Measurements from ENCODE around the gene STRIP2. TPM values are rescaled to one million over a fixed set of nuclear protein-coding genes. Genes with fewer than 3 reads are reported as not detected.

STRIP2 gene
- total RNA-seq, 3 donors from 2014 or later (not counting 1 experiment from before 2014, with no cell fraction given) = 1.7 to 2.3 (median 2.1) TPM

- H3K4me1 Mint-ChIP-seq = no peaks in the 10 kb centered on the region
- H3K9me3 Mint-ChIP-seq = no peaks in the 10 kb centered on the region
- H3K27me3 Mint-ChIP-seq (ENCODE audit: low read depth in 2 of 2) = no peaks in the 10 kb centered on the region
Measured at GRCh38 chr7:129454249-129454551, 20.0 kb downstream of the STRIP2 start.

GRCh38 chr7:129456421-129456820 is 22.2 kb downstream of the STRIP2 start:
- Mint-ChIP-seq H3K27ac (no peak overlapping the region), H3K9me3 (no peaks in the 10 kb centered on the region), H3K4me1 (no peaks in the 10 kb centered on the region), H3K36me3 (no peaks in the 10 kb centered on the region), H3K27me3 (ENCODE audit: low read depth in 2 of 2) (no peaks in the 10 kb centered on the region), H3K4me3 (no peak overlapping the region)
- Histone ChIP-seq H3K36me3 (ENCODE audit: control insufficient read depth, insufficient read depth, low read length) (no peaks in the 10 kb centered on the region), H3K27ac (ENCODE audit: low read length) (no peak overlapping the region), H3K27me3 (ENCODE audit: control insufficient read depth, insufficient read depth, low read length) (no peaks in the 10 kb centered on the region), H3K4me3 (ENCODE audit: low read length) (no peak overlapping the region), H3K4me1 (ENCODE audit: control insufficient read depth, insufficient read depth, low read length) (no peaks in the 10 kb centered on the region), H3K9me3 (ENCODE audit: control insufficient read depth, insufficient read depth, low read length) (no peaks in the 10 kb centered on the region)
- ATAC-seq (no peak), DNase-seq (no peak)
- TF ChIP-seq CTCF (IDR thresholded peaks at IDR 0.05) = no peak
- WGBS (ENCODE audit: insufficient coverage) = 97% methylated on average over 10 of the region's 10 CpGs
- intact Hi-C loops (cut with micrococcal nuclease) = no loop called here

More at GRCh38 chr7:129454249-129454551, 20.0 kb downstream of the STRIP2 start:
- TF ChIP-seq CTCF (IDR thresholded peaks at IDR 0.05) = no peak
- intact Hi-C loops (cut with micrococcal nuclease) = no loop called here
- no peak overlapping the region for H3K27ac ChIP-seq (ENCODE audit: low read length)
- no peaks in the 10 kb centered on the region for H3K36me3 ChIP-seq (ENCODE audit: control insufficient read depth, insufficient read depth, low read length)
- H3K9me3 ChIP-seq (ENCODE audit: control insufficient read depth, insufficient read depth, low read length) = no peaks in the 10 kb centered on the region
- no peak overlapping the region for H3K4me3 ChIP-seq (ENCODE audit: low read length)
- no peaks in the 10 kb centered on the region for H3K4me1 ChIP-seq (ENCODE audit: control insufficient read depth, insufficient read depth, low read length)
- H3K27ac Mint-ChIP-seq = no peak overlapping the region
- DNase-seq (no peak), ATAC-seq (no peak)
- no peaks in the 10 kb centered on the region for H3K27me3 ChIP-seq (ENCODE audit: control insufficient read depth, insufficient read depth, low read length)
- peaks cover 2% of the 10 kb centered on the region for H3K36me3 Mint-ChIP-seq
- no peak overlapping the region for H3K4me3 Mint-ChIP-seq
- 96% methylated on average over 4 of the region's 4 CpGs for whole genome bisulfite sequencing (ENCODE audit: insufficient coverage)

GRCh38 chr7:129457101-129457500 is 22.9 kb downstream of the STRIP2 start:
- intact Hi-C loops (cut with micrococcal nuclease) = no loop called here
- DNase-seq = no peak
- Mint-ChIP-seq H3K27me3 (ENCODE audit: low read depth in 2 of 2) (no peaks in the 10 kb centered on the region), H3K4me1 (no peaks in the 10 kb centered on the region), H3K4me3 (no peak overlapping the region), H3K27ac (no peak overlapping the region), H3K9me3 (no peaks in the 10 kb centered on the region), H3K36me3 (no peaks in the 10 kb centered on the region)
- Histone ChIP-seq H3K4me1 (ENCODE audit: control insufficient read depth, insufficient read depth, low read length) (no peaks in the 10 kb centered on the region), H3K9me3 (ENCODE audit: control insufficient read depth, insufficient read depth, low read length) (no peaks in the 10 kb centered on the region), H3K27ac (ENCODE audit: low read length) (no peak overlapping the region), H3K4me3 (ENCODE audit: low read length) (no peak overlapping the region), H3K27me3 (ENCODE audit: control insufficient read depth, insufficient read depth, low read length) (no peaks in the 10 kb centered on the region), H3K36me3 (ENCODE audit: control insufficient read depth, insufficient read depth, low read length) (no peaks in the 10 kb centered on the region)
- TF ChIP-seq CTCF (IDR thresholded peaks at IDR 0.05) = no peak
- 85% methylated on average over 2 of the region's 3 CpGs for WGBS (ENCODE audit: insufficient coverage)
- no peak for ATAC-seq

- intact Hi-C loops (cut with micrococcal nuclease) = no loop called here
- H3K27me3 Mint-ChIP-seq (ENCODE audit: low read depth in 2 of 2) = no peaks in the 10 kb centered on the region
- H3K36me3 Mint-ChIP-seq = no peaks in the 10 kb centered on the region
- no peak for TF ChIP-seq CTCF (IDR thresholded peaks at IDR 0.05)
- H3K9me3 Mint-ChIP-seq = no peaks in the 10 kb centered on the region
- Histone ChIP-seq H3K36me3 (ENCODE audit: control insufficient read depth, insufficient read depth, low read length) (no peaks in the 10 kb centered on the region), H3K27ac (ENCODE audit: low read length) (no peak overlapping the region), H3K4me1 (ENCODE audit: control insufficient read depth, insufficient read depth, low read length) (peaks cover 3% of the 10 kb centered on the region), H3K4me3 (ENCODE audit: low read length) (no peak overlapping the region), H3K9me3 (ENCODE audit: control insufficient read depth, insufficient read depth, low read length) (no peaks in the 10 kb centered on the region), H3K27me3 (ENCODE audit: control insufficient read depth, insufficient read depth, low read length) (no peaks in the 10 kb centered on the region)
- H3K4me1 Mint-ChIP-seq = no peaks in the 10 kb centered on the region
- no peak overlapping the region for H3K4me3 Mint-ChIP-seq
- no peak overlapping the region for H3K27ac Mint-ChIP-seq
- DNase-seq (no peak), ATAC-seq (no peak)
- 95% methylated on average over 5 of the region's 5 CpGs for WGBS (ENCODE audit: insufficient coverage)
Measured at GRCh38 chr7:129458171-129458570, 23.9 kb downstream of the STRIP2 start.

Data from natural killer cell (primary cell).